GM21737 (cell line): Measurements from ENCODE around the gene CCT8.
"Not testable (repeated sequence)": the region's sequence is repeated elsewhere in the genome, so short reads cannot be mapped to it uniquely, and the experiment has no call there.

Source experiments
- ATAC-seq: cut with Tn5 transposase; IDR thresholded peaks from one replicate; pipeline ENCODE4 v1.9.1; 2021; ENCODE audit warnings: mild to moderate bottlenecking, moderate library complexity; ENCODE audit not compliant: unreplicated experiment

Gene CCT8

DNA sequence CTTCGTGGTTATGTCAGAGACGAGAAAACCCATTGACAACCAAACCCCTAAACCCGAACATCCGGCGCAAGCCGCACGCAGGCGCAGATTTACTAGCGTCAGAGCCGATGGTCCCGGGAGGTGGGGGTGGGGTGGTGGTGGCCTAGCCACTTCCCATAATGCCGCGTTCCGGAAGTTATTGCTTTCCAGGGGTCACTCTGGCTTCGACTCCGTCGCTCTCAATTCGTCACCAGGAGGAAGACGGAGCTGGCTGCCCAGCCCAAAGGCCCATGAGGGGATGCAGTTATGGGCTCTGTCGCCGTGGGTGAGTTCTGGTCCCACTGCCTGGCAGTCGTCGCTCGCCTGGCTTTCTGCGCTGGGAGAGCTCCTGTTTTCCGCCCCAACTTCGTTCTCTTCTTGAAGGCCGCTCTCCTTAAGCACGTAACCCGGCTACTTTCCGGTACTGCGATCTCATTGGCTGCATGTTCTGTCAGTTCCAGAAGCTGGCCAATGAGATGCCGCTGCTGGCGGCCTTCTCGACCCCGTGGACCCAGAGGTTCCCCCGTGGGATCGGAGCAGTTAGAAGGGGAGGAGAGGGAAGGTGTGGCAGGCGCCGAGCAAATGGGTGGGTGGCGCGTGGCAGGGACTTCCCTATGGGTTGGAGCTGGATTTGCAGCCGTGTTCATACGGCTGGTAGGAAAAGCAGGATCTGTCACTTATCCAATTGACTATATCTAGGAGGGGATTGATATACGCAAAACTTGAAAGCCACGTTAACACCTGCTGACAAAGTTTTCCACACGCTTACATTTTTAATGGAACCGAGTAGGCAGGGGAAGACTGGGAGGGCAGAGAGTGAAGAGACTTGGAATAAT, 48.7 kb downstream of the CCT8 start, which contains the start of gene USP16:
TSS of gene USP16 (plus strand) at position 195 of the 854 bp plus-strand sequence. CDS start 3,246 bp downstream, outside the sequence.
- peak; percentile 97 for ATAC-seq

DNA sequence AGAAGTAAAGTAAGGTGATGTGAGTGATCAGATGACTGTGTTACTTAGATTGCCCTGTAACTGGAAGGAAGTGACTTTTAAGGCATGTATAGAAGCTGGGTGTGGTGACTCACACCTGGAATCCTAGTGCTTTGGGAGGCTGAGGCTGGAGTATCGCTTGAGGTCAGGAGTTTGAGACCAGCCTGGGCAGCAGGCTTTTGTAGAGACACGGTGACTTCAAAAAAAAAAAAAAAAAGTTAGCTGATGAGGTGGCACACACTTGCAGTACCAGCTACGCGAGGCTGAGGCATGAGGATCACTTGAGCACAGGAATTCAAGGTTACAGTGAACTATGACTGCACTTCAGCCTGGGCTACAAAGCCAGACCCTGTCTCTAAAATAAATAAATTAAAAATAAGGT, 51.3 kb downstream of the CCT8 start:
- no peak for ATAC-seq

DNA sequence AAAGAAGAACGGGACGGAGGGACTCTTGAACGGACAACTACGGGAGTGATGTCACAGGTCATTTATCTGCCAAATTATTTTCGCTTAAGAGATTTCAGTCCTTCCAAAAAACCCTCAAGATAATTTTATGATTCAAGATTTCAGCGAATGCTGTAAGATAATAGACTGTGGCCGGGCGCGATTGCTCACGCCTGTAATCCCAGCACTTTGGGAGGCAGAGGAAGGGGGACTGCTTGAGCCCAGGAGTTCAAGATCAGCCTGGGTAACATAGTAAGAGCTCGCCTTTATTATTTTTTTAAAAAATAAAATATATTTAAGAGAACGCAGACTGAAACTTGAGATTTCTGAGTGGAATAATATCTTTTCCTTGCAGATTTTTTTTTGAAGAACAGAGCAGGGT, 54.9 kb downstream of the CCT8 start:
- peak; percentile 5 for ATAC-seq

DNA sequence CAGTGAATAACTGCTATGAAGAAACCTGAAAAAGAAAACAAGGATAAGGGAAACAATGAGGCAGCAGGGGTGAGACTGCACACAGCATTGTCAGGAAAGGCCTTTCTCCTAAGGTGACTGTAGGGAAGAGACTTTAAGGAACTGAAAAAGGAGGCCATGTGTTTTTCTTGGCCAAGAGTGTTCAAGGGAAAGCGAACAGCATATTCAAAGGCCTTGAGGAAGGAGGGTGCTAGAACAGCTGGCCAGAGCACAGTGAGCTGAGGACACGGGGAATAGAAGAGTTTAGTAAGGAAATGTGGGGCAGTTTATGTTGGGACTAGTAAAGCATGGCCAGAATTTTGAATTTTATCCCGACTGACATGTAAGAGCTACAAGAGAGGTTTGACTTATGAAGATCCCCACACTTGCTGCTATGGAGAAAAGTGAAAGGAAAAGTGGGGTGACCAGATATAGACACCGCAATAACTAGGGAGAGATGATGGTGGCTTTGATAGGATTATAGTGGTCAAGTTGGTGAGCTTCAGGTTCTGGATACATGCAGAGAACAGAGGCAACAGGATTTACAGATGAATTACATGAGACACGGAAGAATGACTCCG, 55.7 kb downstream of the CCT8 start:
- no peak for ATAC-seq

DNA sequence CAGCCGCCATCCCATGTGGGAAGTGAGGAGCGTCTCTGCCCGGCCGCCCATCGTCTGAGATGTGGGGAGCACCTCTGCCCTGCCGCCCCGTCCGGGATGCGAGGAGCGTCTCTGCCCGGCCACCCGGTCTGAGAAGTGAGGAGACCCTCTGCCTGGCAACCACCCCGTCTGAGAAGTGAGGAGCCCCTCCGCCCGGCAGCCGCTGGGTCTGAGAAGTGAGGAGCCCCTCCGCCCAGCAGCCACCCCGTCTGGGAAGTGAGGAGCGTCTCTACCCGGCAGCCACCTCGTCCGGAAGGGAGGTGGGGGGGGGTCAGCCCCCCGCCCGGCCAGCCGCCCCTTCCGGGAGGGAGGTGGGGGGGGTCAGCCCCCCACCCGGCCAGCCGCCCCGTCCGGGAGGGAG, 62.2 kb downstream of the CCT8 start:
- not testable (repeated sequence) for ATAC-seq

DNA sequence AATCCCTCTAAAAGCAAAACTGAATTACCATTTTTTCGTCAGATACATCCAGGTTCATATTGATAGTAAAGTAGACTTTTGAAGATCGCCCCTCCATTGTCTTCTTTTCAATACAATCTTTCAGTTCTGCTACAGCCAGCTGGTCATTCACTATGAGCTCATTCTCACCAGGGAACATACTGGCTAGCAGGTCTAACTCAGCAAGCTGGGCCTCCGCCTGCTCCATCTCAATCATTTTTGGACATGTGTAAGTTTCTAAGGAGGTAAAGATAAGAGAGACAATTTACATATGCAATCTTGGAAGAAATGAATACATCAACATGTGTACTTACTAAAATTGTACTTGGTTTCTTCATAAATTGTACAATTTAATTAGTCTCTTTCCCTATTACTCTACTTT, 65.1 kb downstream of the CCT8 start:
- no peak for ATAC-seq

DNA sequence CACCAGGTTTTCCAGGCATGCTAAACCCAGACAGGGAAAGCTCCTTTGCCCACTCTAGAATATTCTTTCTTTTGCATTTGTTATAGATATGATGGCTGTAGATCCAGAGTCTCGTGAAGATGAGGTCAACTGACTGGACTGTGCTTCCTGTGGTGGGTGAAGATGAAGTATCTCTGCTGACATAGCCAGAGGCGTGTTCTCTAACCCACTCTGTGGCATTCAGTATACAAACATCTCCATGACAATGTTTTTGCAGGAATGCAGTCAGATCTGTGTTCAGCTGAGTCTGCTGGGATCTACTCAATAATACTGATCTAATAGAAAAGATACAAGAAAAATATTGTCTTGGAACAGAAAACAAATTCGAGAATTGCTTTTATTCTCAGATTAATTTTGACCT, 65.6 kb downstream of the CCT8 start:
- ATAC-seq: no peak

DNA sequence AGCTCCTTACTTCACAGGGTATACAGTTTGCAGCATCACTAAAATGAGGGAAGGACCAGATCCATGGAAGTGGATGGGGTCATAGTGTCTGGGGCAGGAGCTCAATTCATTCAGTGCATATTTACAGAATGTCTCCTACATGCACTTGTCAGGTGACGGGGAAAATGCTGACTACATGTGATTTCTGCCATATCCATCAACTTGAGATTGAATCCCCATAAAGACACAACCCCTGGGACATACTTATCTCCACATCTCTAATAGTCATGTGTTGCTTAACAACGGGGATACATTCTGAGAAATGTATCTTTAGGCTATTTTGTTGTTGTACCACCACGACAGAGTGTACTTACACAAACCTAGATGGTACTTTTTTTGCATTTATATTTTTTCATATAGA, 66.3 kb downstream of the CCT8 start:
- no peak for ATAC-seq
